Gastroesophageal sphincter (tissue), 3 donors: ENCODE measurements around the gene MMS19.
"Not testable (repeated sequence)": the region's sequence is repeated elsewhere in the genome, so short reads cannot be mapped to it uniquely, and the experiment has no call there.

ENCODE experiments used
- CTCF ChIP-seq, 4 experiments: fragments of 200-600 bp in 2 of 4; fragments of 450-650 bp in 2 of 4; sonication (generic) in 1 of 4; IDR thresholded peaks; one replicate each; pipeline ENCODE4 v1.5.1; 2017 to 2019; ENCODE audit warnings: antibody characterized with exemption in 4 of 4, mild to moderate bottlenecking in 2 of 4, moderate library complexity in 2 of 4
- EP300 ChIP-seq: sonication (generic); formaldehyde crosslinking; IDR thresholded peaks from one replicate; pipeline ENCODE4 v1.6.1; 2017; ENCODE audit warnings: antibody characterized with exemption, mild to moderate bottlenecking
- POLR2A ChIP-seq, 2 donors: fragments of 450-650 bp; IDR thresholded peaks; one replicate each; pipeline ENCODE4 v1.6.1; 2017; ENCODE audit warnings: antibody characterized with exemption in 2 of 2, mild to moderate bottlenecking in 2 of 2, moderate library complexity in 1 of 2
- POLR2AphosphoS5 ChIP-seq: sonication (generic); formaldehyde crosslinking; IDR thresholded peaks from one replicate; pipeline ENCODE4 v1.6.1; 2017; ENCODE audit warnings: antibody characterized with exemption

- TF ChIP-seq POLR2A (IDR thresholded peaks at IDR 0.05); EP300; CTCF (IDR thresholded peaks at IDR 0.05); POLR2AphosphoS5: not testable (repeated sequence)
Measured at GRCh38 chr10:97528876-97529275, 30.7 kb upstream of the MMS19 start.
